GM19240 (cell line): Measurements from ENCODE around the gene KRT17.
"Not testable (repeated sequence)": the region's sequence is repeated elsewhere in the genome, so short reads cannot be mapped to it uniquely, and the experiment has no call there.

ENCODE experiments used
- DNase-seq: peaks from one replicate; pipeline ENCODE4 v3.0.0; 2011; ENCODE audit warnings: low spot score; ENCODE audit not compliant: insufficient read length

The KRT17 gene

GRCh38 chr17:41576740-41577139 is 47.6 kb downstream of the KRT17 start:
- not testable (repeated sequence) for DNase-seq

GRCh38 chr17:41575336-41575735 is 49.0 kb downstream of the KRT17 start:
- no peak for DNase-seq

DNA sequence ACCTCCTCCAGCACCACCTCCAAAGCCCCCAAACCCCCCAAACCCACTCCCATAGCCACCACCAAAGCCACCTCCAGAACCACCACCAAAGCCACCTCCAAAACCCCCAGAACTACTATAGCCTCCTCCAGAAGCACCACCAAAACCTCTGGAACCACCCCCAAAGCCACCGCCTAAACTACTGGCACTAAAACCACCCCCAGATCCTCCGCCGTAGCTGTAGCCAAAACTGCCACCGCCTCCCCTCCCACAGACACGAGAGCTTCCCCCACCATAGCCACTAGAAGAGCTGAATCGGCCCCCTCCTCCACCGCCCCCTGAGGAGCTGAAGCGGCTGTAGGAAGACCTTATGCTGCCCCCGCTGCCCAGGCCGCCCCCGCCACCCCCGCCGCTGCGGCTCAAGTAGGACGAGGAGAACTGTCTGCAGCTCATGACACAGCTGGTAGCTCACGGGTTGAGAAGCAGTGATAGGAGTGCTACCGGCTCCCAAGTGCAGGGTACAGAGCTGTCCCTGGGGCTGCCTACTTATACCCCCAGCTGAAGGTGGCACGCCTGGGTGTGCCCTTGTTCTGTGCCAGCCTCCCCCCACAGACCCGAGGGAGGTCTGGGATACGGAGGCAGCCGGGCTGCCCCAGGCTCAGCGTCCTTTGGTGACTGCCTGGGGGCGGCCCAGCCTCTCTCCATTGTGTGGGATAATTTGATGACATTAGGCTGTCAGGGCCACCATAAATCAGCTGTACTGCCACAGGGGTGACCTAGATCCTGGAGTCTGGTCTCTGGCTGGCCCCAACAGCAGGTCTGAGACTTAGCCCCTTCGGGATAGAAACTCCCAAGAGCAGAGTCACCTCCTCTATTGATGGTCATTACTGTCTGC is 52.6 kb downstream of the KRT17 start, which contains the start of gene KRT9:
Gene KRT9, minus strand, starts transcription at position 499 of the 874 bp plus-strand sequence. Its CDS starts 67 bp downstream, at position 432.
- no peak for DNase-seq
